Stimulated activated CD4-positive, alpha-beta T cell treated with anti-CD3 and anti-CD28 coated beads, Interleukin-15, amount 100 ng/mL, for 48 hours (primary cell): ENCODE results near the gene RNF145.
"Not testable (repeated sequence)": the region's sequence is repeated elsewhere in the genome, so short reads cannot be mapped to it uniquely, and the experiment has no call there.

Experiments
- DNase-seq, 2 donors: peaks; one replicate each; pipeline ENCODE4 v3.0.0-alpha.2; 2020; ENCODE audit warnings: low read depth in 2 of 2

Gene RNF145

GRCh38 chr5:159209438-159210209 lies at the start of gene RNF145:
TSS of gene RNF145 (minus strand) at chr5:159209553. CDS start at chr5:159203617, 5,936 bp downstream.
- peak; percentile 88 to 89 for DNase-seq

GRCh38 chr5:159258361-159258760 lies 49.0 kb upstream of the RNF145 start:
- DNase-seq, result no peak

GRCh38 chr5:159257629-159258283 lies 48.4 kb upstream of the RNF145 start:
- DNase-seq, result no peak

- no peak for DNase-seq
Observed at GRCh38 chr5:159257007-159257406, 47.7 kb upstream of the RNF145 start.

GRCh38 chr5:159252195-159252594 lies 42.8 kb upstream of the RNF145 start:
- DNase-seq, result no peak

GRCh38 chr5:159249158-159249557 lies 39.8 kb upstream of the RNF145 start:
- DNase-seq, result no peak

GRCh38 chr5:159244890-159245289 lies 35.5 kb upstream of the RNF145 start:
- DNase-seq, result no peak

- no peak for DNase-seq
Observed at GRCh38 chr5:159244163-159244562, 34.8 kb upstream of the RNF145 start.

- no peak for DNase-seq
Observed at GRCh38 chr5:159243385-159243784, 34.0 kb upstream of the RNF145 start.

- DNase-seq, result no peak
Observed at GRCh38 chr5:159242656-159243055, 33.3 kb upstream of the RNF145 start.

- DNase-seq, result no peak
Observed at GRCh38 chr5:159241946-159242552, 32.7 kb upstream of the RNF145 start.

GRCh38 chr5:159240301-159240870 lies 31.0 kb upstream of the RNF145 start:
- no peak for DNase-seq

GRCh38 chr5:159235871-159236520 lies 26.6 kb upstream of the RNF145 start:
- not testable (repeated sequence) for DNase-seq

- DNase-seq, result no peak
Observed at GRCh38 chr5:159231167-159231566, 21.8 kb upstream of the RNF145 start.

GRCh38 chr5:159230657-159231056 lies 21.3 kb upstream of the RNF145 start:
- no peak for DNase-seq

- not testable (repeated sequence) for DNase-seq
Observed at GRCh38 chr5:159228097-159228496, 18.7 kb upstream of the RNF145 start.

- DNase-seq, result no peak
Observed at GRCh38 chr5:159227452-159227851, 18.1 kb upstream of the RNF145 start.

GRCh38 chr5:159226451-159226850 lies 17.1 kb upstream of the RNF145 start:
- DNase-seq, result no peak

GRCh38 chr5:159224471-159224870 lies 15.1 kb upstream of the RNF145 start:
- DNase-seq, result no peak

GRCh38 chr5:159223469-159223868 lies 14.1 kb upstream of the RNF145 start:
- DNase-seq, result no peak

- no peak for DNase-seq
Observed at GRCh38 chr5:159220206-159220605, 10.9 kb upstream of the RNF145 start.

GRCh38 chr5:159218595-159219023 lies 9.3 kb upstream of the RNF145 start:
- DNase-seq, result no peak
